Airway epithelial cell (primary cell): ENCODE measurements around the gene CFHR3. TPM values are rescaled to one million over a fixed set of nuclear protein-coding genes. Genes with fewer than 3 reads are reported as not detected.

Experiments used
- total RNA-seq: library from RNA; depleted of rRNA; stranded (reverse); fragments of >200 nt; gene quantifications from 2 replicates; pipeline ENCODE4 v1.2.3, GENCODE V29; 2015

CFHR3 gene
- not detected in 2 replicates for total RNA-seq

GRCh38 chr1:196774603-196775002 lies at the start of gene CFHR3:
TSS of gene CFHR3 (plus strand) at chr1:196774840. CDS start at chr1:196774887, 47 bp downstream.

GRCh38 chr1:196819531-196819930 lies 44.9 kb downstream of the CFHR3 start, which contains the start of gene CFHR1:
TSS of gene CFHR1 (plus strand) at chr1:196819731. CDS start at chr1:196819845, 114 bp downstream.

Other genes with a start within 250 kb of the CFHR3 start
- not detected in 2 replicates for gene KCNT2, start 166.4 kb upstream of the CFHR3 start, total RNA-seq
- gene CFH, start 122.8 kb upstream of the CFHR3 start, total RNA-seq, result 30.1 and 33.3 TPM in 2 replicates
- not detected in 2 replicates for gene CFHR1, start 44.9 kb downstream of the CFHR3 start, total RNA-seq
- gene CFHR4, start 113.2 kb downstream of the CFHR3 start, total RNA-seq, result not detected in 2 replicates
- not detected in 2 replicates for gene CFHR2, start 168.9 kb downstream of the CFHR3 start, total RNA-seq
- gene CFHR5, start 202.7 kb downstream of the CFHR3 start, total RNA-seq, result not detected in 2 replicates